GM12878 (cell line): ENCODE data around the gene EYA4. TPM values are rescaled to one million over a fixed set of nuclear protein-coding genes. Genes with fewer than 3 reads are reported as not detected.

Experiments
- ATAC-seq: fragments of 200-7000 bp; cut with Tn5 transposase; 3 replicates; pipeline ENCODE4 v1.9.1; 2020; ENCODE audit warnings: mild to moderate bottlenecking, moderate library complexity
- BruUV-seq: library from RNA; stranded (reverse); fragments of 400-500 nt; replicated peaks from 2 replicates; lab custom pipeline; 2021; lab: Mats Ljungman, UMichigan
- CTCF ChIA-PET: fragments of 300-600 bp; sonication (Branson Sonifier 250); formaldehyde crosslinking; extraction: SDS; loops from one replicate; lab custom pipeline; 2021; ENCODE audit warnings: inconsistent platforms; lab: Yijun Ruan, JAX
- POLR2A ChIA-PET: fragments of 350-600 bp; formaldehyde crosslinking; extraction: SDS; loops from one replicate; lab custom pipeline; 2021; ENCODE audit warnings: inconsistent platforms; lab: Charles Lee
- RAD21 ChIA-PET: fragments of 300-600 bp; sonication (Branson Sonifier 250); formaldehyde crosslinking; loops from one replicate; lab custom pipeline; 2023; ENCODE audit warnings: antibody characterized with exemption; ENCODE audit not compliant: unreplicated experiment; lab: Charles Lee
- SMC1A ChIA-PET: fragments of 300-600 bp; sonication (Branson Sonifier 250); formaldehyde crosslinking; loops from one replicate; lab custom pipeline; 2023; ENCODE audit not compliant: unreplicated experiment, uncharacterized antibody; lab: Charles Lee
- DNase-seq: peaks from one replicate; pipeline ENCODE4 v3.0.0-alpha.2; 2011; ENCODE audit warnings: low read depth, low spot score
- FAIRE-seq: peaks from 3 replicates; lab custom pipeline; 2011; peaks lifted over from hg19 to GRCh38; lab: Jason Lieb, UNC
- H2AFZ ChIP-seq: 2 replicates; pipeline ENCODE4 v1.6.0; 2011; ENCODE audit warnings: low read depth, low read length, control low read depth; ENCODE audit not compliant: control insufficient read depth
- H3K27ac ChIP-seq: 2 replicates; pipeline ENCODE4 v1.5.1; 2011; ENCODE audit warnings: control low read depth; ENCODE audit not compliant: control insufficient read depth, insufficient read depth
- H3K27me3 ChIP-seq, 2 experiments: replicated peaks in 1 of 2; 2 replicates each; pipeline versions ENCODE4 v1.6.0 to v1.6.1; 2011; ENCODE audit warnings: low read length in 1 of 2; ENCODE audit not compliant: control insufficient read depth in 2 of 2, insufficient read depth in 2 of 2
- H3K36me3 ChIP-seq, 2 experiments: 2 replicates each; pipeline ENCODE4 v1.5.1; 2011; ENCODE audit warnings: low read length in 1 of 2; ENCODE audit not compliant: control insufficient read depth in 2 of 2, insufficient read depth in 2 of 2
- H3K4me1 ChIP-seq: 2 replicates; pipeline ENCODE4 v1.6.1; 2011; ENCODE audit warnings: mild to moderate bottlenecking, low read length, moderate library complexity, mixed read lengths; ENCODE audit not compliant: control insufficient read depth, insufficient read depth
- H3K4me2 ChIP-seq: 2 replicates; pipeline ENCODE4 v1.6.0; 2011; ENCODE audit warnings: control low read depth; ENCODE audit not compliant: control insufficient read depth, insufficient read depth
- H3K4me3 ChIP-seq: fragments of 200-600 bp; sonication (generic); 2 replicates; pipeline ENCODE4 v1.5.1; 2016
- H3K79me2 ChIP-seq: 2 replicates; pipeline ENCODE4 v1.6.0; 2011; ENCODE audit warnings: low read length; ENCODE audit not compliant: control insufficient read depth, insufficient read depth
- H3K9ac ChIP-seq: 2 replicates; pipeline ENCODE4 v1.8.0; 2011; ENCODE audit warnings: low read length, control low read depth, mixed read lengths; ENCODE audit not compliant: control insufficient read depth, insufficient read depth
- H3K9me3 ChIP-seq: replicated peaks from 3 replicates; pipeline ENCODE4 v1.5.1; 2011; ENCODE audit warnings: mild to moderate bottlenecking, low read length; ENCODE audit not compliant: control insufficient read depth, insufficient read depth
- H4K20me1 ChIP-seq: 2 replicates; pipeline ENCODE4 v1.6.0; 2011; ENCODE audit not compliant: control insufficient read depth, insufficient read depth
- ATF2 ChIP-seq: IDR thresholded peaks from 2 replicates; pipeline ENCODE4 v1.6.1; 2012; ENCODE audit warnings: low read length, inconsistent platforms
- BRCA1 ChIP-seq: IDR thresholded peaks from 2 replicates; pipeline ENCODE4 v1.6.1; 2011; ENCODE audit warnings: low read depth, low read length, improper control_type of control experiment
- CBFB ChIP-seq: IDR thresholded peaks from 2 replicates; pipeline ENCODE4 v1.6.1; 2016; ENCODE audit warnings: antibody characterized with exemption, low read depth
- EED ChIP-seq: sonication (generic); IDR thresholded peaks from 2 replicates; pipeline ENCODE4 v1.6.1; 2016; ENCODE audit warnings: antibody characterized with exemption, low read depth
- POLR2AphosphoS5 ChIP-seq: IDR thresholded peaks from 2 replicates; pipeline ENCODE4 v1.6.1; 2011; ENCODE audit warnings: mild to moderate bottlenecking, low read length, inconsistent platforms
- RB1 ChIP-seq: fragments of 450-650 bp; formaldehyde crosslinking; IDR thresholded peaks from 2 replicates; pipeline ENCODE4 v1.6.1; 2017; ENCODE audit warnings: mild to moderate bottlenecking, borderline replicate concordance
- TBL1XR1 ChIP-seq: IDR thresholded peaks from 2 replicates; pipeline ENCODE4 v1.6.1; 2012; ENCODE audit warnings: low read depth, low read length, improper control_type of control experiment
- WGBS: methylation state at CpG from one replicate; pipeline ENCODE4 v1.1.6; 2016; ENCODE audit warnings: low lambda C conversion rate; ENCODE audit not compliant: insufficient replicate concordance, insufficient coverage; ENCODE audit errors: missing lambda C conversion rate; 5-methylcytosine and 5-hydroxymethylcytosine counted together
- in situ Hi-C: fragments of 300-500 bp; cut with MboI; formaldehyde crosslinking; loops from 9 replicates; pipeline ENCODE4 v1.14.3; 2018; ENCODE audit warnings: mixed read lengths
- intact Hi-C: fragments of 100-400 bp; cut with micrococcal nuclease; formaldehyde crosslinking; loops from one replicate; pipeline ENCODE4 v1.14.2; 2022; ENCODE audit not compliant: unreplicated experiment
- polyA plus RNA-seq, 11 experiments: library from polyadenylated mRNA; depleted of rRNA in 4 of 11; unstranded in 6 of 11; stranded (reverse) in 5 of 11; fragments of >200 nt; fragmentation: Nextera tagmentation in 4 of 11; fragmentation: Illumina TruSeq in 1 of 11; extraction: Ambion mirVana in 4 of 11; extraction: Trizol in 1 of 11; gene quantifications; 1 replicate in 1 of 11; 2 replicates in 10 of 11; pipeline versions ENCODE4 v1.2.1 to v1.2.3, GENCODE V29; 2011 to 2016; ENCODE audit warnings: inconsistent platforms in 2 of 11, missing spikeins in 2 of 11, low read depth in 1 of 11
- total RNA-seq, 4 experiments: library from RNA; depleted of rRNA in 3 of 4; stranded (reverse); fragments of >200 nt in 3 of 4; fragmentation: Illumina TruSeq in 1 of 4; extraction: Trizol in 1 of 4; gene quantifications; 2 replicates each; pipeline versions ENCODE4 v1.2.1 to v1.2.3, GENCODE V29; 2013 to 2021

EYA4 gene
- total and polyA plus RNA-seq, 10 of the 15 experiments (the other 5 are each of a cell fraction or from before 2014, with no cell fraction given), result 0.02 TPM; not detected in 9

- TF ChIP-seq CBFB, result no peak
- TF ChIP-seq ATF2, result no peak
Observed at GRCh38 chr6:133467231-133467981, 226.2 kb downstream of the EYA4 start (continued).

- Histone ChIP-seq H3K4me3 (no peak overlapping the region), H3K27me3 (no peaks in the 10 kb centered on the region), H4K20me1 (no peaks in the 10 kb centered on the region), H3K4me2 (no peak overlapping the region), H3K9ac (no peak overlapping the region), H3K9me3 (no peaks in the 10 kb centered on the region), H3K27ac (no peak overlapping the region), H3K79me2 (no peaks in the 10 kb centered on the region), H3K36me3 (no peaks in the 10 kb centered on the region), H3K4me1 (no peaks in the 10 kb centered on the region), H2AFZ (no peak overlapping the region)
- in situ Hi-C loops, result no loop called here
- FAIRE-seq, result no peak
- TF ChIP-seq POLR2AphosphoS5 (no peak), BRCA1 (no peak), RB1 (no peak), TBL1XR1 (no peak), EED (no peak)
- no TSS peak for BruUV-seq
- SMC1A ChIA-PET, result no interaction called here
- WGBS, result 0% methylated on average over 2 of the region's 2 CpGs
- CTCF ChIA-PET, result interaction anchor here (1.3 kb wide), 1 partner anchor 28 kb away, joined by 4 read pairs; no protein-coding TSS in a partner anchor
- no peak for DNase-seq
- ATAC-seq, result no peak
- POLR2A ChIA-PET, result no interaction called here
- RAD21 ChIA-PET, result no interaction called here
- intact Hi-C loops, result no loop called here
Observed at GRCh38 chr6:133467982-133468380, 226.8 kb downstream of the EYA4 start.
